Spinal cord (tissue), 10 donors: ENCODE measurements around the gene IL4R. TPM values are rescaled to one million over a fixed set of nuclear protein-coding genes. Genes with fewer than 3 reads are reported as not detected.
A peak's percentile ranks its signal among the peaks of the same experiment; 100 is the strongest.

ENCODE experiments used
- DNase-seq, 6 donors: peaks; one replicate each; pipeline versions ENCODE4 v3.0.0 to v3.0.0-alpha.2; 2013 to 2015; ENCODE audit warnings: low spot score in 6 of 6, low read depth in 4 of 6
- H3K27ac ChIP-seq: one replicate; pipeline ENCODE4 v1.5.1; 2013; ENCODE audit warnings: low read depth, low read length, control low read depth
- H3K27me3 ChIP-seq: one replicate; pipeline ENCODE4 v1.6.1; 2013; ENCODE audit warnings: low read length; ENCODE audit not compliant: control insufficient read depth, insufficient read depth
- H3K36me3 ChIP-seq: one replicate; pipeline ENCODE4 v1.6.1; 2013; ENCODE audit warnings: low read length; ENCODE audit not compliant: control insufficient read depth, insufficient read depth
- H3K4me1 ChIP-seq: one replicate; pipeline ENCODE4 v1.6.1; 2013; ENCODE audit warnings: low read length; ENCODE audit not compliant: control insufficient read depth, insufficient read depth
- H3K4me3 ChIP-seq: one replicate; pipeline ENCODE4 v1.5.1; 2013; ENCODE audit warnings: low read depth, low read length, control low read depth
- H3K9me3 ChIP-seq: one replicate; pipeline ENCODE4 v1.6.1; 2013; ENCODE audit warnings: low read length; ENCODE audit not compliant: control insufficient read depth, insufficient read depth
- WGBS: methylation state at CpG from one replicate; pipeline ENCODE4 v1.1.5; 2013; ENCODE audit warnings: missing lambda C conversion rate; ENCODE audit not compliant: insufficient coverage; 5-methylcytosine and 5-hydroxymethylcytosine counted together
- polyA plus RNA-seq, 2 donors: library from polyadenylated mRNA; unstranded; fragments of 120-200 nt; gene quantifications; one replicate each; pipeline ENCODE4 v1.2.1, GENCODE V29; 2013; ENCODE audit not compliant: insufficient read length in 2 of 2
- total RNA-seq, 2 donors: library from RNA; depleted of rRNA in 1 of 2; stranded (reverse); fragments of 120-200 nt in 1 of 2; fragments of >200 nt in 1 of 2; gene quantifications; one replicate each; pipeline versions ENCODE4 v1.2.3 to v1.2.4, GENCODE V29; 2013 to 2014
- donor health status: healthy.

Gene IL4R
- total and polyA plus RNA-seq, 4 donors, result 6.1 to 9.8 (median 9.0) TPM

DNA sequence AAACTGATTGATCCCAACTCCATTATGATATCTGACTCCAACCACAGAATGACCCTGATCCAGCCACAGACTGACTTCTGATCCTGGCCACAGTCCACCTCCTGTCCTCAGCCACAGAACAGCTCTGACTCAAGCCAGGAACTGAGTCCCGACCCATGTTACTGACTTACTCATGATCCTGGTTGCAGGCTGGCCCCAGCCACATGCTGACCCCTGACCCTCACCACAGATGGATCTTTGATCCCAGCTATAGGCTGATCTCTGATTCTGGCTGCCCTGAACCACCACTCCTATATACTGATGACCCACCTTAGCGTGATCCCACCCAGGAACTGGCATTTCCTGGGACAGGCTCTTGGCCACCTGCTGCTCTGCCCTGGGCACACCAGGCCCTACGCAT is 56.0 kb downstream of the IL4R start:
- H3K36me3 ChIP-seq, result no peaks in the 10 kb centered on the region
- H3K27me3 ChIP-seq, result no peaks in the 10 kb centered on the region
- peaks cover 4% of the 10 kb centered on the region for H3K4me1 ChIP-seq
- WGBS, result 88% methylated on average over 3 of the region's 3 CpGs
- no peaks in the 10 kb centered on the region for H3K9me3 ChIP-seq
- DNase-seq, result no peak
- no peak overlapping the region for H3K27ac ChIP-seq
- H3K4me3 ChIP-seq, result no peak overlapping the region

DNA sequence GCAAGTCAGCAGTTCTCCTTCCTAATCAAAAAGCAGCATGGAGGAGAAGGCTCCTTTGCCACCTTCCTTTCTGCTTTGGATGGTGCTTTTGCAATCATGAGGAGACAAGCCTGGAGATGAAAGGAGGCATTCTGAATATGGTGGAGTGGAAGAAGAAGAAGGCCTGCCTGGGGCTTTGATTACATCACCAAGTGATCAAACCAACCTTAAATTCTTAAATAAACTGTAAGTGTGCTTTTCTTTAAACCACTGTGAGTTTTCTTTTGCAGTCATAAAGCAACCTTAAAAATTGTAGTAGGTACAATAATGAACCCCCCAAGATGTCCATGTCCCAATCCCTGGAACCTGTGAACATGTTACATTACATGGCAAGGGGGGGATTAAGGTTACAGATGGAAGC is 56.5 kb downstream of the IL4R start:
- no peak for DNase-seq
- Histone ChIP-seq H3K27ac (no peak overlapping the region), H3K9me3 (no peaks in the 10 kb centered on the region), H3K36me3 (no peaks in the 10 kb centered on the region), H3K4me3 (no peak overlapping the region), H3K27me3 (no peaks in the 10 kb centered on the region), H3K4me1 (peaks cover 4% of the 10 kb centered on the region)

DNA sequence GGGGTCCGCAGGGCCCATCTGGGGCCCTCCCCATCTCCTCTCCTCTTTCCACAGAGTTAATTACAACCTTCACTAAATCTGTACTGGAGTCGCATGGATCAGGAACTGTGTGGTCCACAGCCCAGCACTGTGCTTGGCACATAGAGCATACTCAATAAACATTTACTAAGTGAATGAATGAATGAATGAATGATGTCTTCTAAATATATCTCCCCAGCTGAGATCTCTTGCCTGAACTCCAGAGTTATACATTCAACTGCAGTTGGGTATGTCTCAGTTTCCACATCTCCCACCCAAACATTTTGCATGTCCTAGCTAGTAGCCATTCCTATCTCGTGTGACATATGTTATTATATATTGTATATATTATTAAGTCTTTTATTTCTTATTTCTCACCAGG is 59.5 kb downstream of the IL4R start:
- 100% methylated on average over 1 of the region's 3 CpGs for WGBS
- H3K27ac ChIP-seq, result no peak overlapping the region
- H3K27me3 ChIP-seq, result no peaks in the 10 kb centered on the region
- no peak for DNase-seq
- no peaks in the 10 kb centered on the region for H3K9me3 ChIP-seq
- H3K36me3 ChIP-seq, result no peaks in the 10 kb centered on the region
- no peaks in the 10 kb centered on the region for H3K4me1 ChIP-seq
- H3K4me3 ChIP-seq, result no peak overlapping the region

- no peak overlapping the region for H3K4me3 ChIP-seq
- no peak for DNase-seq
- no peaks in the 10 kb centered on the region for H3K4me1 ChIP-seq
- no peaks in the 10 kb centered on the region for H3K27me3 ChIP-seq
- H3K36me3 ChIP-seq, result no peaks in the 10 kb centered on the region
- H3K9me3 ChIP-seq, result no peaks in the 10 kb centered on the region
- 83% methylated on average over 5 of the region's 8 CpGs for WGBS
- no peak overlapping the region for H3K27ac ChIP-seq
Observed at GRCh38 chr16:27374221-27374803, 60.5 kb downstream of the IL4R start.

GRCh38 chr16:27374804-27375425 is 61.1 kb downstream of the IL4R start:
- no peak overlapping the region for H3K27ac ChIP-seq
- H3K36me3 ChIP-seq, result no peaks in the 10 kb centered on the region
- no peaks in the 10 kb centered on the region for H3K27me3 ChIP-seq
- H3K9me3 ChIP-seq, result no peaks in the 10 kb centered on the region
- H3K4me1 ChIP-seq, result no peaks in the 10 kb centered on the region
- H3K4me3 ChIP-seq, result no peak overlapping the region
- DNase-seq, result peak in 2 of 6 donors; percentile 55 to 73
- 20% methylated on average over 9 of the region's 9 CpGs for WGBS

- Histone ChIP-seq H3K36me3 (no peaks in the 10 kb centered on the region), H3K27ac (no peak overlapping the region), H3K27me3 (no peaks in the 10 kb centered on the region), H3K9me3 (no peaks in the 10 kb centered on the region), H3K4me1 (no peaks in the 10 kb centered on the region), H3K4me3 (no peak overlapping the region)
- WGBS, result no CpG with 5 or more reads among the region's 4 CpGs
- DNase-seq, result no peak
Observed at GRCh38 chr16:27377666-27378485, 64.1 kb downstream of the IL4R start.

- Histone ChIP-seq H3K27ac (no peak overlapping the region), H3K9me3 (no peaks in the 10 kb centered on the region), H3K27me3 (no peaks in the 10 kb centered on the region), H3K4me1 (no peaks in the 10 kb centered on the region), H3K36me3 (no peaks in the 10 kb centered on the region), H3K4me3 (no peak overlapping the region)
- DNase-seq, result no peak
- 54% methylated on average over 9 of the region's 11 CpGs for WGBS
Observed at GRCh38 chr16:27378871-27379481, 65.2 kb downstream of the IL4R start.

- Histone ChIP-seq H3K27ac (no peak overlapping the region), H3K36me3 (no peaks in the 10 kb centered on the region), H3K9me3 (no peaks in the 10 kb centered on the region), H3K27me3 (no peaks in the 10 kb centered on the region), H3K4me1 (no peaks in the 10 kb centered on the region), H3K4me3 (no peak overlapping the region)
- 94% methylated on average over 6 of the region's 9 CpGs for WGBS
- DNase-seq, result no peak
Observed at GRCh38 chr16:27379919-27380318, 66.1 kb downstream of the IL4R start.

DNA sequence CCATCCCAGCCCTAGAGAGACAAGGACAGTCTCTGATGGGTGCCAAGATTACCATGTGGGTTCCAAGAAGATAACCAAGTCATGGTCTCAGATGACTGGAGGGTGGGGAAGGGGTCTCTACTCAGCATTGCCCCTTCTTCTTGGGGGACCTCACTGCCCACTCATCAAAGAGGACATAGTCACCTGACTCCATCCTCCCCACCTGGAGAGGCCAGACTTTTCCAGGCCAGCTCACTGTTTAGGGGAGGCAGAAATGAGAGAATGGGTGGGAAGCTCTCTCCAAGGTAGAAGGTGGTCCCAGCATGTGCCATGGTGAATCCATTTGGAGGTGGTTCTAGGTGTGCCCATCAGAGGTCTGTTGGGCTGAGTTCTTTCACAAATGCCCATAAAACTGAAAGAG is 67.5 kb downstream of the IL4R start:
- no peak overlapping the region for H3K27ac ChIP-seq
- DNase-seq, result no peak
- H3K9me3 ChIP-seq, result no peaks in the 10 kb centered on the region
- H3K27me3 ChIP-seq, result no peaks in the 10 kb centered on the region
- H3K4me3 ChIP-seq, result no peak overlapping the region
- no peaks in the 10 kb centered on the region for H3K36me3 ChIP-seq
- no peaks in the 10 kb centered on the region for H3K4me1 ChIP-seq
